DMS114 treated with DMSO at 0.1 percent for 48 hours (cell line): ENCODE results near the gene NFYC.

Source experiments
- DNase-seq: peaks from one replicate; lab custom pipeline; 2025; ENCODE audit not compliant: unreplicated experiment; lab: John Stamatoyannopoulos, UW

NFYC gene

GRCh38 chr1:40734882-40735628 is 43.6 kb downstream of the NFYC start:
- DNase-seq, result no peak

GRCh38 chr1:40736085-40736531 is 44.6 kb downstream of the NFYC start:
- DNase-seq, result no peak

- DNase-seq, result no peak
Measured at GRCh38 chr1:40738831-40739230, 47.3 kb downstream of the NFYC start.

- no peak for DNase-seq
Measured at GRCh38 chr1:40739455-40740008, 48.0 kb downstream of the NFYC start.

- DNase-seq, result no peak
Measured at GRCh38 chr1:40740039-40740996, 48.8 kb downstream of the NFYC start.

- DNase-seq, result no peak
Measured at GRCh38 chr1:40740997-40741736, 49.7 kb downstream of the NFYC start.

- DNase-seq, result no peak
Measured at GRCh38 chr1:40742363-40743061, 51.0 kb downstream of the NFYC start.

- no peak for DNase-seq
Measured at GRCh38 chr1:40743452-40743851, 51.9 kb downstream of the NFYC start.

- no peak for DNase-seq
Measured at GRCh38 chr1:40743860-40744259, 52.4 kb downstream of the NFYC start.

- DNase-seq, result no peak
Measured at GRCh38 chr1:40745176-40745575, 53.7 kb downstream of the NFYC start.

- no peak for DNase-seq
Measured at GRCh38 chr1:40746344-40747090, 55.0 kb downstream of the NFYC start.

- no peak for DNase-seq
Measured at GRCh38 chr1:40748841-40749718, 57.6 kb downstream of the NFYC start.

- DNase-seq, result no peak
Measured at GRCh38 chr1:40749817-40750216, 58.3 kb downstream of the NFYC start.

- no peak for DNase-seq
Measured at GRCh38 chr1:40750451-40750908, 59.0 kb downstream of the NFYC start.

GRCh38 chr1:40751802-40752201 is 60.3 kb downstream of the NFYC start:
- no peak for DNase-seq

GRCh38 chr1:40753142-40753882 is 61.8 kb downstream of the NFYC start:
- no peak for DNase-seq

- no peak for DNase-seq
Measured at GRCh38 chr1:40754201-40754600, 62.7 kb downstream of the NFYC start.

- DNase-seq, result no peak
Measured at GRCh38 chr1:40755067-40755466, 63.6 kb downstream of the NFYC start.
